Vagina (tissue), 2 donors: ENCODE results near the gene KCNH4.

ENCODE experiments used
- CTCF ChIP-seq, 3 experiments: fragments of 450-650 bp in 2 of 3; fragments of 200-600 bp in 1 of 3; sonication (generic) in 1 of 3; IDR thresholded peaks; one replicate each; pipeline ENCODE4 v1.5.1; 2017 to 2019; ENCODE audit warnings: antibody characterized with exemption in 3 of 3, mild to moderate bottlenecking in 2 of 3, moderate library complexity in 2 of 3
- POLR2A ChIP-seq, 2 donors: fragments of 450-650 bp; IDR thresholded peaks; one replicate each; pipeline ENCODE4 v1.6.1; 2017; ENCODE audit warnings: antibody characterized with exemption in 2 of 2, mild to moderate bottlenecking in 2 of 2, moderate library complexity in 2 of 2
- POLR2AphosphoS5 ChIP-seq, 2 donors: sonication (generic); formaldehyde crosslinking; IDR thresholded peaks; one replicate each; pipeline ENCODE4 v1.9.0; 2017; ENCODE audit warnings: antibody characterized with exemption in 2 of 2, mild to moderate bottlenecking in 2 of 2, low read depth in 1 of 2; ENCODE audit not compliant: insufficient read depth in 1 of 2

- TF ChIP-seq CTCF (IDR thresholded peaks at IDR 0.05), result no peak
- TF ChIP-seq POLR2A (IDR thresholded peaks at IDR 0.05), result no peak
- no peak for TF ChIP-seq POLR2AphosphoS5 (IDR thresholded peaks at IDR 0.05; ENCODE audit: insufficient read depth in 1 of 2, low read depth in 1 of 2)
These were observed 61.6 kb downstream of the KCNH4 start for GRCh38 chr17:42119301-42119700.
